SU-DHL-6 (cell line): Measurements from ENCODE around the gene TDRD10.

ENCODE experiments used
- EZH2phosphoT487 ChIP-seq: fragments of 200-600 bp; sonication (generic), shearing (Covaris generic); conservative IDR thresholded peaks from 2 replicates; pipeline ENCODE4 v1.6.1; 2018; ENCODE audit warnings: mild to moderate bottlenecking, antibody characterized with exemption, low read length, moderate library complexity, mixed read lengths
- TF ChIP-seq, protein P1 (sequence below): fragments of 200-600 bp; sonication (generic); IDR thresholded peaks from one replicate; pipeline ENCODE4 v1.5.1; 2017; ENCODE audit warnings: antibody characterized with exemption, mild to moderate bottlenecking, low read length, moderate library complexity; ENCODE audit not compliant: insufficient read depth, poor library complexity, severe bottlenecking

DNA sequence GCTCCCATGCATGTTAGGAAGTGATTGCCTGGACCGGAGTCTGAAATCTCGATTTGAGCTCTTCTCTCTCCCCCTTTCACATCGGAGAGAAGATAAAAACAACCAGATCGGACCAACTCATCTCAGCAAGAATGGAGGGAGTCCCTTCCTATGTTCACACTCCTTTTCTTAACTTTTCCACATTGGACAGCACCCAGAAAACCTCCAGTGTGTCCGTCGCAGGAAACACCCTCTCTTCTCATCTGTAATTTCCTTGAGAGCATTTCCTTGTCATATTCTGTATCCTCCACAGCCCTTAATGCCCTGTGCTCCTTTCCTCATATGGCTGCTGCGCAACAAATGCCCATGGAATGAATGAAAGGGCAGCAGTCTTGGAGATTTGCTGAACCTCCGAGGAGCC, 1.5 kb upstream of the TDRD10 start:
- TF ChIP-seq, protein P1, sequence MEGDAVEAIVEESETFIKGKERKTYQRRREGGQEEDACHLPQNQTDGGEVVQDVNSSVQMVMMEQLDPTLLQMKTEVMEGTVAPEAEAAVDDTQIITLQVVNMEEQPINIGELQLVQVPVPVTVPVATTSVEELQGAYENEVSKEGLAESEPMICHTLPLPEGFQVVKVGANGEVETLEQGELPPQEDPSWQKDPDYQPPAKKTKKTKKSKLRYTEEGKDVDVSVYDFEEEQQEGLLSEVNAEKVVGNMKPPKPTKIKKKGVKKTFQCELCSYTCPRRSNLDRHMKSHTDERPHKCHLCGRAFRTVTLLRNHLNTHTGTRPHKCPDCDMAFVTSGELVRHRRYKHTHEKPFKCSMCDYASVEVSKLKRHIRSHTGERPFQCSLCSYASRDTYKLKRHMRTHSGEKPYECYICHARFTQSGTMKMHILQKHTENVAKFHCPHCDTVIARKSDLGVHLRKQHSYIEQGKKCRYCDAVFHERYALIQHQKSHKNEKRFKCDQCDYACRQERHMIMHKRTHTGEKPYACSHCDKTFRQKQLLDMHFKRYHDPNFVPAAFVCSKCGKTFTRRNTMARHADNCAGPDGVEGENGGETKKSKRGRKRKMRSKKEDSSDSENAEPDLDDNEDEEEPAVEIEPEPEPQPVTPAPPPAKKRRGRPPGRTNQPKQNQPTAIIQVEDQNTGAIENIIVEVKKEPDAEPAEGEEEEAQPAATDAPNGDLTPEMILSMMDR, result no peak
- TF ChIP-seq EZH2phosphoT487, result no peak
